ENCODE measurements around the gene DYNLT1. TPM values are rescaled to one million over a fixed set of nuclear protein-coding genes. Genes with fewer than 3 reads are reported as not detected.

The DYNLT1 gene
- polyA plus RNA-seq: 100 to 1,000 TPM; 168 to 183 TPM

DNA sequence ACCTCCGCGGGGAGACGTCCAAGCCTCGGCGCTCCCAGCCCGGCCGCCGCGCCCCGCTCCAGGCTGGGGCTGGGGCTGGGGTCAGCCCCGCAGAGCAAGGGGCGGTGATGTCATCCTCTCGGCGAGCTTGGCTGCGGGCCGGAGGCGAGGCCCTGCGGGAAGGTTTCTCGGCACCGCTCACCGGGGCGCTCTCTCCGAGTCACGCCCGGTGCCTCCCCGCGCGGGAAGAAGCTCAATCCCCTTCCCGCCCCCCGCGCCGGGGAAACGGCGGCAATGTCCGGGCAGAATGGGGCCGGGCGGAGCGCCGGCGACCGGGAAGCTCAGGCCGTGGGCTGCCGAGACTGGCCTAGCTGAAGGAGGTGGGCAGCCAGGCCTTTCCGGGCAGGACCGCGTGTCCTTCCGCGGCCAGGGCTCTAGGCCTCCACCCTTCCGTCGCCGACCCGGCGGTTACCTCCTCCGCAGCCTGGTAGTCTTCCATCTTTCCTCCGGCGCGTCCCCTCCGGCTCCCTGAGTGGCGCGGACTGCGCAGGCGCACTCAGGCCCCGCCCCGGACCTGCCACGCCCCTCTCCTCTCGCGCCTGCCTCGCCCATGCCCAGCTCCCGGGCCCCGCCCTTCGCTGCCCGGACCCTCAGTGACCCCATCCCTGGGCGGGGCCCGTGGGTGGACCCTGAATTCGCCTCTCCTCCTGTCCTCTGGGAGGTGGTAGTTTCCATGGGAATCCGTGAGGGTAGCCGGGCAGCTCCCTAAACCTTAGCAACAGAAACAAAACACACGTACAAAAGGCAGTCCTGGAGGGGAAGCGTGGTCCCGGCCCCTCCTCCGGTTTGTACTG is at the start of gene DYNLT1:
Gene DYNLT1, minus strand, starts transcription at position 513 of the 833 bp plus-strand sequence. Its CDS starts 35 bp downstream, at position 478.
- Histone ChIP-seq H3K27ac (ENCODE audit: low read depth in 2 of 2, low read length in 1 of 2) (peak within 1 kb of the TSS; percentile 97 to 99), H3K4me1 (ENCODE audit: control insufficient read depth in 2 of 2, insufficient read depth in 2 of 2, low read length in 1 of 2) (peaks cover 0 to 2% of the 10 kb centered on the region in 2 donors), H3K4me3 (ENCODE audit: low read depth in 1 of 2, low read length in 2 of 2) (peak within 1 kb of the TSS; percentile 71 to 99), H3K36me3 (ENCODE audit: control insufficient read depth in 2 of 2, insufficient read depth in 2 of 2, low read length in 1 of 2) (peaks cover 0 to 7% of the 10 kb centered on the region in 2 donors), H3K27me3 (ENCODE audit: control insufficient read depth in 1 of 2, insufficient read depth in 2 of 2, low read length in 2 of 2) (no peaks in the 10 kb centered on the region), H3K9me3 (ENCODE audit: control insufficient read depth in 2 of 2, insufficient read depth in 1 of 2, low read depth in 1 of 2, low read length in 1 of 2) (no peaks in the 10 kb centered on the region)
- 0 to 1% methylated on average over 70 to 81 of the region's 81 CpGs for WGBS, 2 donors

DNA sequence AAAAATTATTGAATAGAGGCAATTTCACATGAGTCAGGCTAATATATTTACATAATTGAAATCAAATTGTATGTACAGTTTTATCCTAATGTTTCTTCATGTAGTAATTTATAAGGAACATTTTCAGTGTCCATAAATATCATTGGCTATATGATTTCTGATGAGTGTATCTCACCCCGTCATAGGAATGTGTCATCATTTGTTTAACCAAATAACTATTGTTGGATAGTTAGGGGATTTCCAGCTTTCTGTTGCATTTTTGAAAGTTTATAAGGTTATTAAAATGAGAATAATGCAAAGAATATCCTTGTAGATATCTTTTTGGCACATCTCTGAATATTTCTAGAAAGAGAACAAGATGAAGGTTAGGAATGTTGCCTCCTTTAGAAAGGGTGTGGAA is 44.3 kb upstream of the DYNLT1 start:
- Histone ChIP-seq H3K27ac (ENCODE audit: low read depth in 2 of 2, low read length in 1 of 2) (no peak overlapping the region), H3K4me3 (ENCODE audit: low read depth in 1 of 2, low read length in 2 of 2) (no peak overlapping the region), H3K9me3 (ENCODE audit: control insufficient read depth in 2 of 2, insufficient read depth in 1 of 2, low read depth in 1 of 2, low read length in 1 of 2) (no peaks in the 10 kb centered on the region), H3K36me3 (ENCODE audit: control insufficient read depth in 2 of 2, insufficient read depth in 2 of 2, low read length in 1 of 2) (no peaks in the 10 kb centered on the region), H3K4me1 (ENCODE audit: control insufficient read depth in 2 of 2, insufficient read depth in 2 of 2, low read length in 1 of 2) (peaks cover 0 to 5% of the 10 kb centered on the region in 2 donors), H3K27me3 (ENCODE audit: control insufficient read depth in 1 of 2, insufficient read depth in 2 of 2, low read length in 2 of 2) (no peaks in the 10 kb centered on the region)
- 22 to 39% methylated on average over 1 of the region's 1 CpG for WGBS, 2 donors

DNA sequence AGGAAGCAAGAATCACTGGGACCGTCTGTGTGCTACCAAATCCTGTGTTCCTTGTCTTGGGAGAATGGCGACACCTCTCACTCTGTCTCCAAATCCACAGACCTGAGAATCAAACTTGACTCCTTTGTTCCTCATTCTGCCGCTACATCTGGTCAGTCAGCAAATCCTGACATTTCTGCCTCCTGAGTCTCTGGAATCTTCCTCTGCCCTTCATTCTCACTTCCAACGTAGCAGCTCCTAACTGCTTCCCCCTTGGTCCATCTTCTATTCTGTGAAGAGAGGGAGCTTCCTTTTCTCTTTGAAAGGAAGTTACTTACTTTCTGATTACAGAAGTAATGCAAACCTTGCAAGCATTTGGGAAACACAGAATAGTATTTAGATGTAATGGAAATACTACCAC is 43.0 kb upstream of the DYNLT1 start:
- H3K4me3 ChIP-seq (ENCODE audit: low read depth in 1 of 2, low read length in 2 of 2): no peak overlapping the region
- no peaks in the 10 kb centered on the region for H3K36me3 ChIP-seq (ENCODE audit: control insufficient read depth in 2 of 2, insufficient read depth in 2 of 2, low read length in 1 of 2)
- peaks cover 0 to 5% of the 10 kb centered on the region in 2 donors for H3K4me1 ChIP-seq (ENCODE audit: control insufficient read depth in 2 of 2, insufficient read depth in 2 of 2, low read length in 1 of 2)
- WGBS, 2 donors: 79 to 87% methylated on average over 4 of the region's 4 CpGs
- H3K9me3 ChIP-seq (ENCODE audit: control insufficient read depth in 2 of 2, insufficient read depth in 1 of 2, low read depth in 1 of 2, low read length in 1 of 2): no peaks in the 10 kb centered on the region
- H3K27ac ChIP-seq (ENCODE audit: low read depth in 2 of 2, low read length in 1 of 2): peak overlapping the region; percentile 35 to 61
- no peaks in the 10 kb centered on the region for H3K27me3 ChIP-seq (ENCODE audit: control insufficient read depth in 1 of 2, insufficient read depth in 2 of 2, low read length in 2 of 2)

GRCh38 chr6:158686791-158687381 is 42.3 kb upstream of the DYNLT1 start:
- 64 to 71% methylated on average over 7 of the region's 7 CpGs for WGBS, 2 donors
- no peak overlapping the region for H3K4me3 ChIP-seq (ENCODE audit: low read depth in 1 of 2, low read length in 2 of 2)
- H3K9me3 ChIP-seq (ENCODE audit: control insufficient read depth in 2 of 2, insufficient read depth in 1 of 2, low read depth in 1 of 2, low read length in 1 of 2): no peaks in the 10 kb centered on the region
- H3K27me3 ChIP-seq (ENCODE audit: control insufficient read depth in 1 of 2, insufficient read depth in 2 of 2, low read length in 2 of 2): no peaks in the 10 kb centered on the region
- peak overlapping the region; percentile 69 to 74 for H3K27ac ChIP-seq (ENCODE audit: low read depth in 2 of 2, low read length in 1 of 2)
- no peaks in the 10 kb centered on the region for H3K36me3 ChIP-seq (ENCODE audit: control insufficient read depth in 2 of 2, insufficient read depth in 2 of 2, low read length in 1 of 2)
- peaks cover 0 to 5% of the 10 kb centered on the region in 2 donors for H3K4me1 ChIP-seq (ENCODE audit: control insufficient read depth in 2 of 2, insufficient read depth in 2 of 2, low read length in 1 of 2)

DNA sequence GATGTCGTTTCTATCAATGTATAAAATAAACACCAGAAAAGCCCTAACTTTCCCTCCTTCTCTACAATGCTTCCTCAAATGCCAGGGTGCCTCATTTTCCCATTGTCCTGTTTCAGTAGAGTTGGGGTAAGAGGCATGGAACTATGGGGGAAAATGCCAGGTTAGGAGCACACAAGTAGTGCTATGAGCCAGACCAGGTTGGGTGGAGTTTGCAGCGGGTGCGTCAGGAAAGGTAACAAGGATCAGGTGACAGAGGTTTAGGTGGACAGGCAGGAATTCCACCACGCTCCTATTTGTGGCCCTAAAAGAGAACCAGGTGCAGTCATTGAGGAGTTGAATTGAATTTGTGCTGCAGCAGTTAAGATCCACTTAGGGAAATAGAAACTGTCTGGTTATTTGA is 41.8 kb upstream of the DYNLT1 start:
- peak overlapping the region; percentile 69 to 74 for H3K27ac ChIP-seq (ENCODE audit: low read depth in 2 of 2, low read length in 1 of 2)

DNA sequence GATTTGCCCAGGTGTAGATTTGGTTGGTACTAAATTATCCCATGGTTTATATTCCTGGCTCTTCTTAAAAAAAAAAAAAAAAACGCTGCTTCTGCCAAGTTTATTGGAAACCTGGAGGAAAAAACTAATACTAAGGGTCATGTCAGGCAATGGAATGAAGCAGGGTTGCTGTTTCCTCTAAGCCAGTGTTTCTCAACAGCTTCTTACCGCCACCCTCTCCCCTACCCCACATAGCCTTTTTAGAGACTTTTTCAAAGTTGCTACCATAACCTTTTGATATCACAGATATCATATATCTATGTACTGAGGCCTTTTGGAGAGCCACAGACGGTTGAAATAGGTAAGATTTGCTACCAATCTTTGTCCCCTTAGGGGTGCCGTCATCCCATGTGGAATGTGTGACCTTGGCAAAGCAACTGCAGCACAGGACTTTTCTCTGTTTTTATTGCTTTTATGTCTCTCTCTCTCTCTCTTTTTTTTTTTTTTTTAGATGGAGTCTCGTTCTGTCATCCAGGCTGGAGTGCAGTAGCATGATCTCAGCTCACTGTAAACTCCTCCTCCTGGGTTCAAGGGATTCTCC is 40.3 kb upstream of the DYNLT1 start:
- no peaks in the 10 kb centered on the region for H3K27me3 ChIP-seq (ENCODE audit: control insufficient read depth in 1 of 2, insufficient read depth in 2 of 2, low read length in 2 of 2)
- no peak overlapping the region for H3K4me3 ChIP-seq (ENCODE audit: low read depth in 1 of 2, low read length in 2 of 2)
- 40 to 53% methylated on average over 5 of the region's 5 CpGs for WGBS, 2 donors
- no peak overlapping the region for H3K27ac ChIP-seq (ENCODE audit: low read depth in 2 of 2, low read length in 1 of 2)
- H3K36me3 ChIP-seq (ENCODE audit: control insufficient read depth in 2 of 2, insufficient read depth in 2 of 2, low read length in 1 of 2): no peaks in the 10 kb centered on the region
- H3K9me3 ChIP-seq (ENCODE audit: control insufficient read depth in 2 of 2, insufficient read depth in 1 of 2, low read depth in 1 of 2, low read length in 1 of 2): no peaks in the 10 kb centered on the region
- H3K4me1 ChIP-seq (ENCODE audit: control insufficient read depth in 2 of 2, insufficient read depth in 2 of 2, low read length in 1 of 2): peaks cover 0 to 5% of the 10 kb centered on the region in 2 donors

More for the DNA sequence above, 41.8 kb upstream of the DYNLT1 start:
- Histone ChIP-seq H3K27me3 (ENCODE audit: control insufficient read depth in 1 of 2, insufficient read depth in 2 of 2, low read length in 2 of 2) (no peaks in the 10 kb centered on the region), H3K36me3 (ENCODE audit: control insufficient read depth in 2 of 2, insufficient read depth in 2 of 2, low read length in 1 of 2) (no peaks in the 10 kb centered on the region), H3K4me1 (ENCODE audit: control insufficient read depth in 2 of 2, insufficient read depth in 2 of 2, low read length in 1 of 2) (peaks cover 0 to 5% of the 10 kb centered on the region in 2 donors), H3K9me3 (ENCODE audit: control insufficient read depth in 2 of 2, insufficient read depth in 1 of 2, low read depth in 1 of 2, low read length in 1 of 2) (no peaks in the 10 kb centered on the region), H3K4me3 (ENCODE audit: low read depth in 1 of 2, low read length in 2 of 2) (no peak overlapping the region)
- 55 to 60% methylated on average over 4 of the region's 4 CpGs for WGBS, 2 donors

GRCh38 chr6:158684311-158684710 is 39.8 kb upstream of the DYNLT1 start:
- H3K27ac ChIP-seq (ENCODE audit: low read depth in 2 of 2, low read length in 1 of 2): no peak overlapping the region
- WGBS, 2 donors: 85 to 88% methylated on average over 5 of the region's 5 CpGs
- peaks cover 0 to 5% of the 10 kb centered on the region in 2 donors for H3K4me1 ChIP-seq (ENCODE audit: control insufficient read depth in 2 of 2, insufficient read depth in 2 of 2, low read length in 1 of 2)

GRCh38 chr6:158680481-158680880 is 35.9 kb upstream of the DYNLT1 start:
- H3K4me1 ChIP-seq (ENCODE audit: control insufficient read depth in 2 of 2, insufficient read depth in 2 of 2, low read length in 1 of 2): no peaks in the 10 kb centered on the region
- no peak overlapping the region for H3K4me3 ChIP-seq (ENCODE audit: low read depth in 1 of 2, low read length in 2 of 2)
- H3K27ac ChIP-seq (ENCODE audit: low read depth in 2 of 2, low read length in 1 of 2): no peak overlapping the region
- H3K27me3 ChIP-seq (ENCODE audit: control insufficient read depth in 1 of 2, insufficient read depth in 2 of 2, low read length in 2 of 2): no peaks in the 10 kb centered on the region
- H3K9me3 ChIP-seq (ENCODE audit: control insufficient read depth in 2 of 2, insufficient read depth in 1 of 2, low read depth in 1 of 2, low read length in 1 of 2): no peaks in the 10 kb centered on the region
- 92 to 93% methylated on average over 6 of the region's 6 CpGs for WGBS, 2 donors
- no peaks in the 10 kb centered on the region for H3K36me3 ChIP-seq (ENCODE audit: control insufficient read depth in 2 of 2, insufficient read depth in 2 of 2, low read length in 1 of 2)

More at GRCh38 chr6:158684311-158684710, 39.8 kb upstream of the DYNLT1 start:
- Histone ChIP-seq H3K27me3 (ENCODE audit: control insufficient read depth in 1 of 2, insufficient read depth in 2 of 2, low read length in 2 of 2) (no peaks in the 10 kb centered on the region), H3K4me3 (ENCODE audit: low read depth in 1 of 2, low read length in 2 of 2) (no peak overlapping the region), H3K36me3 (ENCODE audit: control insufficient read depth in 2 of 2, insufficient read depth in 2 of 2, low read length in 1 of 2) (no peaks in the 10 kb centered on the region), H3K9me3 (ENCODE audit: control insufficient read depth in 2 of 2, insufficient read depth in 1 of 2, low read depth in 1 of 2, low read length in 1 of 2) (no peaks in the 10 kb centered on the region)

GRCh38 chr6:158680015-158680414 is 35.5 kb upstream of the DYNLT1 start:
- Histone ChIP-seq H3K36me3 (ENCODE audit: control insufficient read depth in 2 of 2, insufficient read depth in 2 of 2, low read length in 1 of 2) (no peaks in the 10 kb centered on the region), H3K4me1 (ENCODE audit: control insufficient read depth in 2 of 2, insufficient read depth in 2 of 2, low read length in 1 of 2) (no peaks in the 10 kb centered on the region), H3K9me3 (ENCODE audit: control insufficient read depth in 2 of 2, insufficient read depth in 1 of 2, low read depth in 1 of 2, low read length in 1 of 2) (no peaks in the 10 kb centered on the region), H3K27ac (ENCODE audit: low read depth in 2 of 2, low read length in 1 of 2) (no peak overlapping the region), H3K27me3 (ENCODE audit: control insufficient read depth in 1 of 2, insufficient read depth in 2 of 2, low read length in 2 of 2) (no peaks in the 10 kb centered on the region), H3K4me3 (ENCODE audit: low read depth in 1 of 2, low read length in 2 of 2) (no peak overlapping the region)
- WGBS, 2 donors: 86 to 89% methylated on average over 2 of the region's 2 CpGs

Data from esophagus (tissue), 2 donors.